Measurements from ENCODE around the gene RSPO4.

GRCh38 chr20:956330-956951, 45.7 kb downstream of the RSPO4 start:
- TF ChIP-seq CTCF (conservative IDR thresholded peaks at IDR 0.05 in 1 of 2, IDR thresholded peaks at IDR 0.05 in 1 of 2; ENCODE audit: extremely low read depth in 1 of 2, insufficient read depth in 1 of 2, low read depth in 1 of 2, low read length in 2 of 2) = peak; percentile 97 to 99
- no peak for TF ChIP-seq EZH2 (IDR thresholded peaks at IDR 0.05; ENCODE audit: borderline replicate concordance, low read length)

Data from mammary epithelial cell (primary cell).